Right lobe of liver (tissue), 4 donors: ENCODE results near the gene TP53TG3E.
"Not testable (repeated sequence)": the region's sequence is repeated elsewhere in the genome, so short reads cannot be mapped to it uniquely, and the experiment has no call there.

Experiments used
- CTCF ChIP-seq, 4 donors: fragments of 200-600 bp in 3 of 4; fragments of 450-650 bp in 1 of 4; IDR thresholded peaks; one replicate each; pipeline versions ENCODE4 v1.5.1 to v1.8.0; 2016 to 2022; ENCODE audit warnings: antibody characterized with exemption in 4 of 4, mild to moderate bottlenecking in 2 of 4
- POLR2A ChIP-seq: fragments of 450-650 bp; IDR thresholded peaks from one replicate; pipeline ENCODE4 v1.6.1; 2017; ENCODE audit warnings: antibody characterized with exemption, mild to moderate bottlenecking
- donor health status: DM: no; HTN: no; CAD: no.
- donor health status: DM: no; HTN: no; CAD: no.
- donor health status: DM: no; HTN: yes; CAD: no.

DNA sequence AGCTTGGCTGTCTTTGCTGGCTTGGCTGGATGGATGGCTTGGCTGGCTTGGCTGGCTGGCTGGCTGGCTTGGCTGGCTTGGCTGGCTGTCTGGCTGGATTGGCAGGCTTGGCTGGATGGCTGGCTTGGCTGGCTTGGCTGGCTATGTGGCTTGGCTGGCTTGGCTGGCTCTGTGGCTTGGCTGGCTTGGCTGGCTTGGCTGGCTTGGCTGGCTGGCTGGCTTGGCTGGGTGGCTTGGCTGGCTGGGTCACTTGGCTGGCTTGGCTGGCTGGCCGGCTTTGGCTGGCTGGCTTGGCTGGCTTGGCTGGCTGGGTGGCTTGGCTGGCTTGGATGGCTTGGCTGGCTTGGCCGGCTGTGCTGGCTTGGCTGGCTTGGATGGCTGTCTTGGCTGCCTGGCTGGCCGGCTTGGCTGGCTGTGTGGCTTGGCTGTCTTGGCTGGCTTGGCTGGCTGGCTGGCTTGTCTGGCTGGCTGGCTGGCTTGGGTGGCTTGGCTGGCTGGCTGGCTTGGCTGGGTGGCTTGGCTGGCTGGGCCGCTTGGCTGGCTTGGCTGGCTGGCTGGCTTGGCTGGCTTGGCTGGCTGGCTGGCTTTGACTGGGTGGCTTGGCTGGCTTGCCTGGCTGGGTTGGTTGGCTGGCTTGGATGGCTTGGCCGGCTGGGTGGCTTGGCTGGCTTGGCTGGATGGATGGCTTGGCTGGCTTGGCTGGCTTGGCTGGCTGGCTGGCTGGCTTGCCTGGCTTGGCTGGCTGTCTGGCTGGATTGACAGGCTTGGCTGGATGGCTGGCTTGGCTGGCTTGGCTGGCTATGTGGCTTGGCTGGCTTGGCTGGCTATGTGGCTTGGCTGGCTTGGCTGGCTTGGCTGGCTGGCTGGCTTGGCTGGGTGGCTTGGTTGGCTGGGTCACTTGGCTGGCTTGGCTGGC lies 33.8 kb downstream of the TP53TG3E start:
- not testable (repeated sequence) for TF ChIP-seq CTCF (IDR thresholded peaks at IDR 0.05); POLR2A
